Activated CD8-positive, alpha-beta T cell treated with anti-CD3 and anti-CD28 coated beads for 36 hours (primary cell): ENCODE data around the gene PGGHG. TPM values are rescaled to one million over a fixed set of nuclear protein-coding genes. Genes with fewer than 3 reads are reported as not detected.
"Not testable (repeated sequence)": the region's sequence is repeated elsewhere in the genome, so short reads cannot be mapped to it uniquely, and the experiment has no call there.

Source experiments
- ATAC-seq: fragments of 200-7000 bp; cut with Tn5 transposase; one replicate; pipeline ENCODE4 v1.10.0; 2021; ENCODE audit warnings: mild to moderate bottlenecking, moderate library complexity
- CTCF ChIA-PET: fragments of 350-600 bp; sonication (Branson Sonifier 250); formaldehyde crosslinking; loops from one replicate; lab custom pipeline; 2021; ENCODE audit warnings: antibody characterized with exemption; lab: Charles Lee
- POLR2A ChIA-PET: fragments of 350-600 bp; sonication (Branson Sonifier 250); formaldehyde crosslinking; loops from one replicate; lab custom pipeline; 2021; ENCODE audit warnings: antibody characterized with exemption; lab: Charles Lee
- DNase-seq: peaks from one replicate; pipeline ENCODE4 v3.0.0-alpha.2; 2020
- H3K27ac Mint-ChIP-seq: one replicate; pipeline ENCODE4 v1.8.0; 2021; ENCODE audit warnings: mild to moderate bottlenecking, mixed read lengths
- H3K27me3 Mint-ChIP-seq: one replicate; pipeline ENCODE4 v1.8.0; 2021; ENCODE audit warnings: mixed read lengths
- H3K36me3 Mint-ChIP-seq: one replicate; pipeline ENCODE4 v1.8.0; 2021; ENCODE audit warnings: low read depth, mixed read lengths
- H3K4me1 Mint-ChIP-seq: one replicate; pipeline ENCODE4 v1.8.0; 2021; ENCODE audit warnings: low read depth, mixed read lengths
- H3K4me3 Mint-ChIP-seq: one replicate; pipeline ENCODE4 v1.8.0; 2021; ENCODE audit warnings: mild to moderate bottlenecking, moderate library complexity, mixed read lengths
- H3K9me3 Mint-ChIP-seq: one replicate; pipeline ENCODE4 v1.8.0; 2021; ENCODE audit warnings: mixed read lengths
- CTCF ChIP-seq: fragments of 200-600 bp; IDR thresholded peaks from one replicate; pipeline ENCODE4 v1.8.0; 2022; ENCODE audit warnings: antibody characterized with exemption, mild to moderate bottlenecking
- intact Hi-C: fragments of 100-400 bp; cut with micrococcal nuclease; formaldehyde crosslinking; loops from one replicate; pipeline ENCODE4 v1.10.0; 2022
- total RNA-seq, 2 experiments: library from RNA; stranded (reverse); gene quantifications; one replicate each; pipeline ENCODE4 v1.2.3, GENCODE V29; 2021

The PGGHG gene
- total RNA-seq, 2 experiments from 2014 or later: 298 to 308 TPM

GRCh38 chr11:319121-319887 lies 30.4 kb downstream of the PGGHG start:
- DNase-seq (peak; percentile 52), ATAC-seq (peak; percentile 11)
- H3K36me3 Mint-ChIP-seq: peaks cover 41% of the 10 kb centered on the region
- ChIA-PET CTCF (interaction anchor here (0.9 kb wide), 1 partner anchor 42 kb away, joined by 3 read pairs; no protein-coding TSS in a partner anchor), POLR2A (interaction anchor here (1.0 to 2.3 kb wide), 4 partner anchors 10 to 36 kb away, joined by 3 to 12 read pairs (median 6); partner anchors contain the start of gene IFITM5)
- not testable (repeated sequence) for H3K9me3 Mint-ChIP-seq, H3K27me3 Mint-ChIP-seq
- intact Hi-C loops: loop anchor here (10.0 kb wide), 1 partner anchor 55 kb away; no protein-coding TSS in a partner anchor
- H3K4me3 Mint-ChIP-seq: peak overlapping the region; percentile 90
- peaks cover 30% of the 10 kb centered on the region for H3K4me1 Mint-ChIP-seq
- peak overlapping the region; percentile 96 for H3K27ac Mint-ChIP-seq

- Mint-ChIP-seq H3K27ac (peak overlapping the region; percentile 96), H3K4me1 (peaks cover 36% of the 10 kb centered on the region), H3K4me3 (peak overlapping the region; percentile 90), H3K36me3 (peaks cover 35% of the 10 kb centered on the region)
- intact Hi-C loops: loop anchor here (10.0 kb wide), 1 partner anchor 55 kb away; no protein-coding TSS in a partner anchor
- ChIA-PET POLR2A (interaction anchor here (1.0 to 2.3 kb wide), 3 partner anchors 10 to 35 kb away, joined by 4 to 12 read pairs (median 8); partner anchors contain the start of gene IFITM5), CTCF (interaction anchor here (0.9 kb wide), 1 partner anchor 41 kb away, joined by 3 read pairs; no protein-coding TSS in a partner anchor)
- not testable (repeated sequence) for H3K27me3 Mint-ChIP-seq, H3K9me3 Mint-ChIP-seq
- DNase-seq (peak; percentile 58), ATAC-seq (peak; percentile 41)
Observed at GRCh38 chr11:319888-320273, 31.0 kb downstream of the PGGHG start.

GRCh38 chr11:324156-324555 lies 35.2 kb downstream of the PGGHG start:
- H3K4me3 Mint-ChIP-seq: no peak overlapping the region
- no peaks in the 10 kb centered on the region for H3K27me3 Mint-ChIP-seq
- TF ChIP-seq CTCF: no peak
- H3K9me3 Mint-ChIP-seq: no peaks in the 10 kb centered on the region
- H3K27ac Mint-ChIP-seq: no peak overlapping the region
- intact Hi-C loops: no loop called here
- ChIA-PET POLR2A (interaction anchor here (0.7 to 4.9 kb wide), 4 partner anchors 8 to 116 kb away, joined by 3 to 41 read pairs (median 4); no protein-coding TSS in a partner anchor), CTCF (interaction anchor here (1.0 to 1.4 kb wide), 4 partner anchors 17 to 73 kb away, joined by 3 to 4 read pairs (median 3); partner anchors contain the start of gene IFITM2)
- ATAC-seq (no peak), DNase-seq (no peak)
- peaks cover 51% of the 10 kb centered on the region for H3K4me1 Mint-ChIP-seq
- peaks cover 13% of the 10 kb centered on the region for H3K36me3 Mint-ChIP-seq

- intact Hi-C loops, H3K27me3 Mint-ChIP-seq, H3K4me3 Mint-ChIP-seq, DNase-seq, H3K9me3 Mint-ChIP-seq, H3K27ac Mint-ChIP-seq, ATAC-seq, H3K36me3 Mint-ChIP-seq: not testable (repeated sequence)
- ChIA-PET CTCF (interaction anchor here (1.0 to 1.4 kb wide), 5 partner anchors 8 to 74 kb away, joined by 3 to 4 read pairs (median 3); partner anchors contain the start of gene IFITM2), POLR2A (interaction anchor here (0.7 to 5.8 kb wide), 7 partner anchors 9 to 187 kb away, joined by 3 to 41 read pairs (median 4); no protein-coding TSS in a partner anchor)
- H3K4me1 Mint-ChIP-seq: peaks cover 58% of the 10 kb centered on the region
Observed at GRCh38 chr11:324593-325517, 35.9 kb downstream of the PGGHG start.

GRCh38 chr11:325796-326591 lies 37.1 kb downstream of the PGGHG start:
- Mint-ChIP-seq H3K27me3 (no peaks in the 10 kb centered on the region), H3K9me3 (no peaks in the 10 kb centered on the region), H3K36me3 (no peaks in the 10 kb centered on the region), H3K27ac (peak overlapping the region; percentile 99), H3K4me1 (peaks cover 63% of the 10 kb centered on the region), H3K4me3 (peak overlapping the region; percentile 72)
- POLR2A ChIA-PET: interaction anchor here (0.8 to 5.8 kb wide), 8 partner anchors 10 to 186 kb away, joined by 3 to 41 read pairs (median 4); no protein-coding TSS in a partner anchor
- CTCF ChIA-PET: interaction anchor here (1.0 to 1.9 kb wide), 6 partner anchors 9 to 29 kb away, joined by 3 to 9 read pairs (median 3); no protein-coding TSS in a partner anchor
- ATAC-seq: peak; percentile 6
- intact Hi-C loops: no loop called here
- TF ChIP-seq CTCF: no peak
- peak; percentile 32 for DNase-seq
